Fibroblast of mammary gland (primary cell): ENCODE measurements around the gene DPM2.

Source experiments
- DNase-seq: peaks from one replicate; pipeline ENCODE4 v3.0.0-alpha.2; 2010; ENCODE audit warnings: low read depth
- H3K4me3 ChIP-seq: 2 replicates; pipeline ENCODE4 v1.5.1; 2011; ENCODE audit warnings: low read depth, mild to moderate bottlenecking, low read length, moderate library complexity; ENCODE audit not compliant: control insufficient read depth
- CTCF ChIP-seq: conservative IDR thresholded peaks from 2 replicates; pipeline ENCODE4 v1.5.1; 2011; ENCODE audit warnings: low read depth, low read length, inconsistent platforms; ENCODE audit not compliant: control insufficient read depth, insufficient read depth

DPM2 gene

GRCh38 chr9:127909839-127910273 is 27.8 kb downstream of the DPM2 start:
- DNase-seq: no peak

DNA sequence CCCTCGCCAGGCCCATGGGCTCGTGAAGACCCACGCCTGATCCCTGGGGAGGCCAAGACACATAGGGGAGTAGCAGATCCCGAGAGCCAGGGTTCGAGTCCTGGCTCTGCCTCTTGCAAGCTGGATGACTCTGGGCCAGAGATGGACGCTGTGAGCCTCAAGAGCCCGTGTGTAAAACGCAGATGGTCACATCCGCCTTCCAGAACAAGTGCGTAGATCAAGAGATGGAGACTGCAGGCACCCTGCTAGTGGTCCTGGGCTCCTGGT is 29.1 kb downstream of the DPM2 start:
- DNase-seq: no peak
- no peak for TF ChIP-seq CTCF
- no peak overlapping the region for H3K4me3 ChIP-seq

More at GRCh38 chr9:127909839-127910273, 27.8 kb downstream of the DPM2 start:
- H3K4me3 ChIP-seq: no peak overlapping the region
- no peak for TF ChIP-seq CTCF

- no peak for DNase-seq
Observed at GRCh38 chr9:127907867-127908659, 29.6 kb downstream of the DPM2 start.

GRCh38 chr9:127905788-127906191 is 31.9 kb downstream of the DPM2 start:
- no peak overlapping the region for H3K4me3 ChIP-seq
- no peak for TF ChIP-seq CTCF
- DNase-seq: no peak

More at GRCh38 chr9:127907867-127908659, 29.6 kb downstream of the DPM2 start:
- no peak overlapping the region for H3K4me3 ChIP-seq
- TF ChIP-seq CTCF: no peak

- no peak for TF ChIP-seq CTCF
- no peak overlapping the region for H3K4me3 ChIP-seq
- DNase-seq: no peak
Observed at GRCh38 chr9:127905004-127905728, 32.5 kb downstream of the DPM2 start.

- TF ChIP-seq CTCF: no peak
- no peak overlapping the region for H3K4me3 ChIP-seq
- DNase-seq: no peak
Observed at GRCh38 chr9:127904561-127905003, 33.1 kb downstream of the DPM2 start.
